RWPE2 (cell line): ENCODE measurements around the gene ZIC2.

Experiments used
- ATAC-seq: fragments of 200-7000 bp; cut with Tn5 transposase; 3 replicates; pipeline ENCODE4 v1.9.1; 2021; ENCODE audit warnings: low read depth
- DNase-seq: peaks from one replicate; pipeline ENCODE4 v3.0.0-alpha.2; 2020; ENCODE audit warnings: low spot score
- H3K27ac ChIP-seq: fragments of 450-650 bp; 2 replicates; pipeline ENCODE4 v1.5.1; 2017; ENCODE audit warnings: mild to moderate bottlenecking; ENCODE audit not compliant: poor library complexity, severe bottlenecking
- H3K27me3 ChIP-seq: fragments of 250-450 bp; sonication (Bioruptor Pico); 2 replicates; pipeline ENCODE4 v1.5.1; 2021; ENCODE audit warnings: mild to moderate bottlenecking, moderate library complexity; ENCODE audit not compliant: insufficient read depth, poor library complexity, severe bottlenecking
- H3K36me3 ChIP-seq: fragments of 250-450 bp; sonication (Bioruptor Pico); 2 replicates; pipeline ENCODE4 v1.5.1; 2020; ENCODE audit warnings: low read depth, mild to moderate bottlenecking, moderate library complexity
- H3K4me1 ChIP-seq: fragments of 250-450 bp; sonication (Bioruptor Pico); 2 replicates; pipeline ENCODE4 v1.5.1; 2021; ENCODE audit warnings: mild to moderate bottlenecking, moderate library complexity; ENCODE audit not compliant: insufficient read depth, poor library complexity, severe bottlenecking
- H3K4me3 ChIP-seq: fragments of 250-450 bp; sonication (Bioruptor Pico); 2 replicates; pipeline ENCODE4 v1.5.1; 2021; ENCODE audit warnings: mild to moderate bottlenecking, moderate library complexity; ENCODE audit not compliant: severe bottlenecking
- H3K9me3 ChIP-seq: fragments of 250-450 bp; sonication (Bioruptor Pico); 2 replicates; pipeline ENCODE4 v1.5.1; 2021; ENCODE audit warnings: mild to moderate bottlenecking, moderate library complexity; ENCODE audit not compliant: severe bottlenecking
- TF ChIP-seq, protein P1 (sequence below): fragments of 450-650 bp; IDR thresholded peaks from one replicate; pipeline ENCODE4 v1.5.1; 2017; ENCODE audit warnings: mild to moderate bottlenecking, moderate library complexity; ENCODE audit not compliant: poor library complexity, severe bottlenecking

The ZIC2 gene

GRCh38 chr13:99973808-99974185, 7.8 kb upstream of the ZIC2 start:
- TF ChIP-seq, protein P1, sequence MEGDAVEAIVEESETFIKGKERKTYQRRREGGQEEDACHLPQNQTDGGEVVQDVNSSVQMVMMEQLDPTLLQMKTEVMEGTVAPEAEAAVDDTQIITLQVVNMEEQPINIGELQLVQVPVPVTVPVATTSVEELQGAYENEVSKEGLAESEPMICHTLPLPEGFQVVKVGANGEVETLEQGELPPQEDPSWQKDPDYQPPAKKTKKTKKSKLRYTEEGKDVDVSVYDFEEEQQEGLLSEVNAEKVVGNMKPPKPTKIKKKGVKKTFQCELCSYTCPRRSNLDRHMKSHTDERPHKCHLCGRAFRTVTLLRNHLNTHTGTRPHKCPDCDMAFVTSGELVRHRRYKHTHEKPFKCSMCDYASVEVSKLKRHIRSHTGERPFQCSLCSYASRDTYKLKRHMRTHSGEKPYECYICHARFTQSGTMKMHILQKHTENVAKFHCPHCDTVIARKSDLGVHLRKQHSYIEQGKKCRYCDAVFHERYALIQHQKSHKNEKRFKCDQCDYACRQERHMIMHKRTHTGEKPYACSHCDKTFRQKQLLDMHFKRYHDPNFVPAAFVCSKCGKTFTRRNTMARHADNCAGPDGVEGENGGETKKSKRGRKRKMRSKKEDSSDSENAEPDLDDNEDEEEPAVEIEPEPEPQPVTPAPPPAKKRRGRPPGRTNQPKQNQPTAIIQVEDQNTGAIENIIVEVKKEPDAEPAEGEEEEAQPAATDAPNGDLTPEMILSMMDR, result no peak
- Histone ChIP-seq H3K36me3 (no peaks in the 10 kb centered on the region), H3K27ac (no peak overlapping the region), H3K9me3 (no peaks in the 10 kb centered on the region), H3K27me3 (peaks cover 91% of the 10 kb centered on the region), H3K4me1 (no peaks in the 10 kb centered on the region), H3K4me3 (no peak overlapping the region)
- no peak for DNase-seq
- ATAC-seq, result no peak

GRCh38 chr13:99974296-99974938, 7.2 kb upstream of the ZIC2 start:
- Histone ChIP-seq H3K27me3 (peaks cover 91% of the 10 kb centered on the region), H3K27ac (no peak overlapping the region)
- no peak for DNase-seq

DNA sequence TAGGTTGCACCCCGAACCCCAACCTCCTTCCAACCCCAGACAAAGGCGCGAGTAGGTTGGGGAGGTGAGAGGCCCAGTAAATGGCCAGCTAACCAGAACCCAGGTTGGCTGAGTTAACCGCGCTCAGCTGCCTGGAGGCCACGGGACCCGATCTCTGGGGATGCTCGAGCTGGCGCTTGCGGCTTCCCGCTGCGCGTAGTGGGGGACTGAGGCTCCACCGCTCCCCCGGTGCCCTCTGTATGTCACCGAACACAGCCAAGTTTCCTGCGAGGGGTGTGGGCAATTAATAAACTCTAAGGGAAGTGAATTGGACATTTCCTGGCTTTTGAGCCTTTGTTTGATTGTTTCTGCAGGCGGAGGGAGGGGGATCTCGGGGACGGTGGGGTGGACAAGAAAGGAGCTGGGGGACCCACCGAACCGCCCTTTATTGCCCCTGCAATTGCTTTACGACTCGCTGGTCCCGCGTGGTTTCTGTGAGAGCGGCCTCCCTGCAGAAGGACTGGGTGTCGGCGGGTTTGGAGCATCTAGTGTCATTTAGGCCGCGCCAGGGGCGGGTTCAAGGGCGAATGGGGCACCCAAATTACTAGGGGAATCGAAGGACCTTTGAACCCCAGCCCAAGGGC, 6.5 kb upstream of the ZIC2 start:
- Histone ChIP-seq H3K27ac (no peak overlapping the region), H3K4me3 (no peak overlapping the region), H3K27me3 (peaks cover 91% of the 10 kb centered on the region), H3K4me1 (no peaks in the 10 kb centered on the region), H3K36me3 (no peaks in the 10 kb centered on the region), H3K9me3 (no peaks in the 10 kb centered on the region)
- DNase-seq, result no peak
- no peak for ATAC-seq
- TF ChIP-seq, protein P1, result no peak

More at GRCh38 chr13:99974296-99974938, 7.2 kb upstream of the ZIC2 start:
- Histone ChIP-seq H3K4me3 (no peak overlapping the region), H3K9me3 (no peaks in the 10 kb centered on the region), H3K4me1 (no peaks in the 10 kb centered on the region), H3K36me3 (no peaks in the 10 kb centered on the region)
- ATAC-seq, result no peak
- TF ChIP-seq, protein P1, result no peak

GRCh38 chr13:99975626-99976025, 6.0 kb upstream of the ZIC2 start:
- H3K4me3 ChIP-seq, result no peak overlapping the region
- ATAC-seq (no peak), DNase-seq (no peak)
- peaks cover 93% of the 10 kb centered on the region for H3K27me3 ChIP-seq
- H3K36me3 ChIP-seq, result no peaks in the 10 kb centered on the region
- no peaks in the 10 kb centered on the region for H3K4me1 ChIP-seq
- TF ChIP-seq, protein P1, result no peak
- H3K9me3 ChIP-seq, result no peaks in the 10 kb centered on the region
- H3K27ac ChIP-seq, result no peak overlapping the region

GRCh38 chr13:99976575-99976974, 5.0 kb upstream of the ZIC2 start:
- H3K36me3 ChIP-seq, result no peaks in the 10 kb centered on the region
- ATAC-seq, result no peak
- peaks cover 88% of the 10 kb centered on the region for H3K27me3 ChIP-seq
- DNase-seq, result no peak
- TF ChIP-seq, protein P1, result no peak
- H3K4me3 ChIP-seq, result no peak overlapping the region
- H3K4me1 ChIP-seq, result no peaks in the 10 kb centered on the region
- H3K27ac ChIP-seq, result no peak overlapping the region
- no peaks in the 10 kb centered on the region for H3K9me3 ChIP-seq
